ENCODE data around the gene DPYD. TPM values are rescaled to one million over a fixed set of nuclear protein-coding genes. Genes with fewer than 3 reads are reported as not detected.

The DPYD gene
- total and polyA plus RNA-seq, 9 of the 15 experiments (the other 6 are each of a cell fraction or from before 2014, with no cell fraction given), result 0.03 to 0.25 (median 0.08) TPM; not detected in 2

GRCh38 chr1:97727029-97727428, 193.8 kb downstream of the DPYD start:
- Histone ChIP-seq H3K4me3 (no peak overlapping the region), H3K4me1 (replicated peaks in 1 of 2; ENCODE audit: control insufficient read depth in 2 of 2, insufficient read depth in 2 of 2, low read length in 2 of 2) (no peaks in the 10 kb centered on the region), H4K20me1 (replicated peaks; ENCODE audit: control insufficient read depth, insufficient read depth, low read length) (no peaks in the 10 kb centered on the region), H3K4me2 (ENCODE audit: insufficient read depth, low read length) (no peak overlapping the region), H2AFZ (ENCODE audit: low read depth, low read length) (no peak overlapping the region), H3K27ac (ENCODE audit: extremely low read depth, low read depth, low read length) (no peak overlapping the region), H3K36me3 (ENCODE audit: control insufficient read depth, insufficient read depth, low read length) (no peaks in the 10 kb centered on the region), H3K9me1 (ENCODE audit: control insufficient read depth, insufficient read depth, low read length) (no peaks in the 10 kb centered on the region), H3K79me2 (ENCODE audit: control insufficient read depth, insufficient read depth, low read length) (no peaks in the 10 kb centered on the region), H3K9ac (ENCODE audit: insufficient read depth in 1 of 2, low read depth in 2 of 2, low read length in 2 of 2) (no peak overlapping the region), H3K27me3 (ENCODE audit: control insufficient read depth in 2 of 2, insufficient read depth in 2 of 2, low read length in 2 of 2) (no peaks in the 10 kb centered on the region), H3K9me3 (replicated peaks; ENCODE audit: control insufficient read depth, insufficient read depth, low read depth, low read length) (no peaks in the 10 kb centered on the region)
- CTCF ChIA-PET (ENCODE audit: low intra/inter-chr PET ratio), result no interaction called here
- no peak for DNase-seq (ENCODE audit: extremely low read depth in 1 of 4, low spot score in 3 of 4)
- in situ Hi-C loops (cut with MboI) (no loop called here), intact Hi-C loops (cut with micrococcal nuclease) (no loop called here)
- no peak for FAIRE-seq
- BruUV-seq (replicated peaks), result no TSS peak
- ATAC-seq, result no peak
- POLR2A ChIA-PET, result no interaction called here
- TF ChIP-seq ZNF507 (tag; conservative IDR thresholded peaks at IDR 0.05), result no peak
- TF ChIP-seq ZSCAN32 (CRISPR knock-in tag; IDR thresholded peaks at IDR 0.05), result no peak
- TF ChIP-seq MAFK (IDR thresholded peaks at IDR 0.05; ENCODE audit: low read length), result no peak
- no peak for TF ChIP-seq PTTG1 (tag; IDR thresholded peaks at IDR 0.05; ENCODE audit: low read depth)
- TF ChIP-seq CBFB (CRISPR knock-in tag; IDR thresholded peaks at IDR 0.05), result no peak
- TF ChIP-seq RFX1 (IDR thresholded peaks at IDR 0.05), result no peak
- no peak for TF ChIP-seq ZBTB7A (IDR thresholded peaks at IDR 0.05; ENCODE audit: borderline replicate concordance, control insufficient read depth, low read depth, low read length)
- no peak for TF ChIP-seq CREB3L1 (IDR thresholded peaks at IDR 0.05; ENCODE audit: borderline replicate concordance, low read depth)
- no peak for TF ChIP-seq GTF2E2 (tag; IDR thresholded peaks at IDR 0.05)
- no peak for TF ChIP-seq FOXJ3 (CRISPR knock-in tag; IDR thresholded peaks at IDR 0.05)
- no peak for TF ChIP-seq SREBF1 (IDR thresholded peaks at IDR 0.05; ENCODE audit: borderline replicate concordance, low read depth, low read length)
- TF ChIP-seq ID3 (CRISPR knock-in tag; IDR thresholded peaks at IDR 0.05), result no peak
- no peak for TF ChIP-seq ID3 (tag; IDR thresholded peaks at IDR 0.05)
- no peak for TF ChIP-seq NFXL1 (CRISPR knock-in tag; IDR thresholded peaks at IDR 0.05)
- no peak for TF ChIP-seq PKNOX1 (IDR thresholded peaks at IDR 0.05)
- no peak for TF ChIP-seq RAD21 (CRISPR knock-in tag; conservative IDR thresholded peaks at IDR 0.05 in 1 of 2, IDR thresholded peaks at IDR 0.05 in 1 of 2)
- TF ChIP-seq NFE2L1 (tag; IDR thresholded peaks at IDR 0.05; ENCODE audit: borderline replicate concordance, low read depth), result no peak
